ENCODE data around the gene RRM1. TPM values are rescaled to one million over a fixed set of nuclear protein-coding genes. Genes with fewer than 3 reads are reported as not detected.
"Not testable (repeated sequence)": the region's sequence is repeated elsewhere in the genome, so short reads cannot be mapped to it uniquely, and the experiment has no call there.

The RRM1 gene
- total and polyA plus RNA-seq, 2 of the 13 experiments (the other 11 are each of a cell fraction or from before 2014, with no cell fraction given), result 17.3 to 108 TPM

GRCh38 chr11:4167758-4168157 lies 73.2 kb downstream of the RRM1 start:
- no peak for FAIRE-seq
- TF ChIP-seq SRSF4 (IDR thresholded peaks at IDR 0.05; ENCODE audit: low read depth, low read length, poor library complexity, severe bottlenecking) (no peak), ZNF605 (CRISPR knock-in tag; IDR thresholded peaks at IDR 0.05) (no peak), ZBTB14 (CRISPR knock-in tag; IDR thresholded peaks at IDR 0.05) (no peak), HDAC2 (CRISPR knock-in tag; IDR thresholded peaks at IDR 0.05) (no peak), HOXA3 (CRISPR knock-in tag; IDR thresholded peaks at IDR 0.05) (no peak), MTA1 (CRISPR knock-in tag; IDR thresholded peaks at IDR 0.05; ENCODE audit: borderline replicate concordance) (no peak), CREM (IDR thresholded peaks at IDR 0.05) (no peak), CREM (CRISPR knock-in tag; IDR thresholded peaks at IDR 0.05) (no peak), TCF7 (IDR thresholded peaks at IDR 0.05; ENCODE audit: low read depth) (no peak)
- TF ChIP-seq, protein P1, sequence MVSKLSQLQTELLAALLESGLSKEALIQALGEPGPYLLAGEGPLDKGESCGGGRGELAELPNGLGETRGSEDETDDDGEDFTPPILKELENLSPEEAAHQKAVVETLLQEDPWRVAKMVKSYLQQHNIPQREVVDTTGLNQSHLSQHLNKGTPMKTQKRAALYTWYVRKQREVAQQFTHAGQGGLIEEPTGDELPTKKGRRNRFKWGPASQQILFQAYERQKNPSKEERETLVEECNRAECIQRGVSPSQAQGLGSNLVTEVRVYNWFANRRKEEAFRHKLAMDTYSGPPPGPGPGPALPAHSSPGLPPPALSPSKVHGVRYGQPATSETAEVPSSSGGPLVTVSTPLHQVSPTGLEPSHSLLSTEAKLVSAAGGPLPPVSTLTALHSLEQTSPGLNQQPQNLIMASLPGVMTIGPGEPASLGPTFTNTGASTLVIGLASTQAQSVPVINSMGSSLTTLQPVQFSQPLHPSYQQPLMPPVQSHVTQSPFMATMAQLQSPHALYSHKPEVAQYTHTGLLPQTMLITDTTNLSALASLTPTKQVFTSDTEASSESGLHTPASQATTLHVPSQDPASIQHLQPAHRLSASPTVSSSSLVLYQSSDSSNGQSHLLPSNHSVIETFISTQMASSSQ (IDR thresholded peaks at IDR 0.05; ENCODE audit: low read depth), result no peak
- TF ChIP-seq, protein P1 (CRISPR knock-in tag; IDR thresholded peaks at IDR 0.05; ENCODE audit: borderline replicate concordance), result no peak
- POLR2A ChIA-PET, result no interaction called here
- no peaks in the 10 kb centered on the region for H4K20me1 ChIP-seq (ENCODE audit: insufficient read depth, low read length)
- no peaks in the 10 kb centered on the region for H3K79me2 ChIP-seq (ENCODE audit: insufficient read depth, low read length)
- CTCF ChIA-PET (ENCODE audit: low intra/inter-chr PET ratio, low total read pairs), result no interaction called here
- no peak overlapping the region for H3K4me2 ChIP-seq (ENCODE audit: low read depth, low read length)
- no peaks in the 10 kb centered on the region for H3K4me1 ChIP-seq (ENCODE audit: insufficient read depth, low read length)
- intact Hi-C loops (cut with micrococcal nuclease; ENCODE audit: unreplicated experiment), result no loop called here
- no peaks in the 10 kb centered on the region for H3K36me3 ChIP-seq (replicated peaks in 1 of 2; ENCODE audit: control insufficient read depth in 1 of 2, insufficient read depth in 2 of 2, low read length in 2 of 2)
- H3K4me3 ChIP-seq (replicated peaks in 1 of 3; ENCODE audit: insufficient read depth in 1 of 3, low read depth in 2 of 3, low read length in 3 of 3), result no peak overlapping the region
- in situ Hi-C loops (cut with HindIII; ENCODE audit: extremely low pct_ligation_motif_present, low pct_unique_long_range_greater_than_20kb), result no loop called here
- BruUV-seq (replicated peaks), result no TSS peak
- H3K27ac ChIP-seq (ENCODE audit: extremely low read length, insufficient read depth, low read length), result no peak overlapping the region
- H3K27me3 ChIP-seq (ENCODE audit: control insufficient read depth in 1 of 2, insufficient read depth in 2 of 2, low read length in 2 of 2), result peaks cover 0 to 8% of the 10 kb centered on the region in 2 experiments; a peak in 1 of 5 replicates
- no peak; the same call in 2 of the 3 replicates for ATAC-seq
- no peak overlapping the region for H3K9ac ChIP-seq (ENCODE audit: insufficient read depth, low read depth, low read length)
- DNase-seq (ENCODE audit: low spot score), result no peak
- no peak overlapping the region for H2AFZ ChIP-seq (ENCODE audit: low read length)
- no peaks in the 10 kb centered on the region for H3K9me3 ChIP-seq (ENCODE audit: low read length)
- WGBS (ENCODE audit: low lambda C conversion rate), result 0% methylated on average over 5 of the region's 7 CpGs

GRCh38 chr11:4175620-4176350 lies 81.2 kb downstream of the RRM1 start:
- FAIRE-seq; H3K4me1 ChIP-seq (ENCODE audit: insufficient read depth, low read length); H3K79me2 ChIP-seq (ENCODE audit: insufficient read depth, low read length); BruUV-seq (replicated peaks); H3K4me2 ChIP-seq (ENCODE audit: low read depth, low read length); H4K20me1 ChIP-seq (ENCODE audit: insufficient read depth, low read length); CTCF ChIA-PET (ENCODE audit: low intra/inter-chr PET ratio, low total read pairs); H3K27ac ChIP-seq (ENCODE audit: extremely low read length, insufficient read depth, low read length); POLR2A ChIA-PET; in situ Hi-C loops (cut with HindIII; ENCODE audit: extremely low pct_ligation_motif_present, low pct_unique_long_range_greater_than_20kb); H3K36me3 ChIP-seq (replicated peaks in 1 of 2; ENCODE audit: control insufficient read depth in 1 of 2, insufficient read depth in 2 of 2, low read length in 2 of 2); H3K4me3 ChIP-seq (replicated peaks in 1 of 3; ENCODE audit: insufficient read depth in 1 of 3, low read depth in 2 of 3, low read length in 3 of 3); H2AFZ ChIP-seq (ENCODE audit: low read length); ATAC-seq; H3K9me3 ChIP-seq (ENCODE audit: low read length); intact Hi-C loops (cut with micrococcal nuclease; ENCODE audit: unreplicated experiment); DNase-seq (ENCODE audit: low spot score); H3K9ac ChIP-seq (ENCODE audit: insufficient read depth, low read depth, low read length): not testable (repeated sequence)
- 0 out of 5 replicates have a peak, but pooled peaks cover 0 to 12% of the 10 kb centered on the region in 2 experiments for H3K27me3 ChIP-seq (ENCODE audit: control insufficient read depth in 1 of 2, insufficient read depth in 2 of 2, low read length in 2 of 2)
- 84% methylated on average over 23 of the region's 33 CpGs for WGBS (ENCODE audit: low lambda C conversion rate)

All from HepG2 (cell line).